ENCODE data around the gene CCNYL1.

DNA sequence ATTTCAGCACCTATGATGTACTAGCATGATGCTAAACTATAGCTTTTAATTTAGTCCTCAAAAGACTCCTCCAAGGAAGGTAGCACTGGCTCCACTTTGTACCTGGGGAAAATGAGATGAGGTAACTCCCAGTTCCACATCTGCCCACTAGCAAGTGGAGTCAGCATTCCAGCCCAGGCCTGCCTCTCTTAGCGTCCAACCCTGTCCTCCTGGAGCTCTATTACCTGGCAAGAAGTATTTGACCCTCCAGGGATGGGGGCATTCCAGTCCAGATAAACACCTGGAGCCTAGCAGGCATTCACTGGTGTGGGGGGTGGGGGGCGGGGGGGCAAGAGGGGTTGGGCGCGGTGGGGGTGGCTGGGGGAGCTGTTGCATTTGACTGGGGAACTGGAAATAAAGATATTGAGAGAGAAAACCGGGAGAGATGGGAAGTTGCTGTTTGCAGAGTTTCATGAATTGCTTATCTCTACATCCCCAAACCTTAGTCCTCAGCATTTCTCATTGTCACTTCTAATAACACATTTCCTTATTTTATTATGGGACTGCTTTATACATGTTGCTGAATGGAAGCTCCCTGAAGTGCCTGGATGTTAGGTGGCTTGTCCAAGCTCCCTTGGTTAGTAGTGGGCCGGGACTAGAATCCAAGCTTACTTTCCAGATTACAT, 80.3 kb downstream of the CCNYL1 start:
- TF ChIP-seq, protein P1, sequence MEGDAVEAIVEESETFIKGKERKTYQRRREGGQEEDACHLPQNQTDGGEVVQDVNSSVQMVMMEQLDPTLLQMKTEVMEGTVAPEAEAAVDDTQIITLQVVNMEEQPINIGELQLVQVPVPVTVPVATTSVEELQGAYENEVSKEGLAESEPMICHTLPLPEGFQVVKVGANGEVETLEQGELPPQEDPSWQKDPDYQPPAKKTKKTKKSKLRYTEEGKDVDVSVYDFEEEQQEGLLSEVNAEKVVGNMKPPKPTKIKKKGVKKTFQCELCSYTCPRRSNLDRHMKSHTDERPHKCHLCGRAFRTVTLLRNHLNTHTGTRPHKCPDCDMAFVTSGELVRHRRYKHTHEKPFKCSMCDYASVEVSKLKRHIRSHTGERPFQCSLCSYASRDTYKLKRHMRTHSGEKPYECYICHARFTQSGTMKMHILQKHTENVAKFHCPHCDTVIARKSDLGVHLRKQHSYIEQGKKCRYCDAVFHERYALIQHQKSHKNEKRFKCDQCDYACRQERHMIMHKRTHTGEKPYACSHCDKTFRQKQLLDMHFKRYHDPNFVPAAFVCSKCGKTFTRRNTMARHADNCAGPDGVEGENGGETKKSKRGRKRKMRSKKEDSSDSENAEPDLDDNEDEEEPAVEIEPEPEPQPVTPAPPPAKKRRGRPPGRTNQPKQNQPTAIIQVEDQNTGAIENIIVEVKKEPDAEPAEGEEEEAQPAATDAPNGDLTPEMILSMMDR (IDR thresholded peaks at IDR 0.05), result no peak
- no peak for TF ChIP-seq ZFX (IDR thresholded peaks at IDR 0.05; ENCODE audit: borderline replicate concordance)

All from 22Rv1 (cell line).